ENCODE data around the gene ABAT.

Gene ABAT

GRCh38 chr16:8660841-8661301 lies 13.5 kb upstream of the ABAT start:
- peak; percentile 40 to 81 for DNase-seq (ENCODE audit: low read depth in 1 of 2, low spot score in 1 of 2)
- in situ Hi-C loops (cut with HindIII; ENCODE audit: low pct_unique_long_range_greater_than_20kb, low sequenced_read_pairs): no loop called here
- TF ChIP-seq JUND (IDR thresholded peaks at IDR 0.05; ENCODE audit: low read depth): no peak

- no peak for TF ChIP-seq JUND (IDR thresholded peaks at IDR 0.05; ENCODE audit: low read depth)
- in situ Hi-C loops (cut with HindIII; ENCODE audit: low pct_unique_long_range_greater_than_20kb, low sequenced_read_pairs): no loop called here
- DNase-seq (ENCODE audit: low read depth in 1 of 2, low spot score in 1 of 2): no peak
Observed at GRCh38 chr16:8661703-8662102, 12.7 kb upstream of the ABAT start.

GRCh38 chr16:8663192-8664089 lies 11.0 kb upstream of the ABAT start:
- in situ Hi-C loops (cut with HindIII; ENCODE audit: low pct_unique_long_range_greater_than_20kb, low sequenced_read_pairs): no loop called here
- DNase-seq (ENCODE audit: low read depth in 1 of 2, low spot score in 1 of 2): no peak
- no peak for TF ChIP-seq JUND (IDR thresholded peaks at IDR 0.05; ENCODE audit: low read depth)

- in situ Hi-C loops (cut with HindIII; ENCODE audit: low pct_unique_long_range_greater_than_20kb, low sequenced_read_pairs): no loop called here
- no peak for DNase-seq (ENCODE audit: low read depth in 1 of 2, low spot score in 1 of 2)
- no peak for TF ChIP-seq JUND (IDR thresholded peaks at IDR 0.05; ENCODE audit: low read depth)
Observed at GRCh38 chr16:8665529-8665928, 8.9 kb upstream of the ABAT start.

- DNase-seq (ENCODE audit: low read depth in 1 of 2, low spot score in 1 of 2): no peak
- TF ChIP-seq JUND (IDR thresholded peaks at IDR 0.05; ENCODE audit: low read depth): no peak
- in situ Hi-C loops (cut with HindIII; ENCODE audit: low pct_unique_long_range_greater_than_20kb, low sequenced_read_pairs): no loop called here
Observed at GRCh38 chr16:8667492-8667891, 6.9 kb upstream of the ABAT start.

GRCh38 chr16:8668113-8668512 lies 6.3 kb upstream of the ABAT start:
- in situ Hi-C loops (cut with HindIII; ENCODE audit: low pct_unique_long_range_greater_than_20kb, low sequenced_read_pairs): no loop called here
- DNase-seq (ENCODE audit: low read depth in 1 of 2, low spot score in 1 of 2): no peak
- no peak for TF ChIP-seq JUND (IDR thresholded peaks at IDR 0.05; ENCODE audit: low read depth)

GRCh38 chr16:8669481-8669880 lies 4.9 kb upstream of the ABAT start:
- DNase-seq (ENCODE audit: low read depth in 1 of 2, low spot score in 1 of 2): no peak
- TF ChIP-seq JUND (IDR thresholded peaks at IDR 0.05; ENCODE audit: low read depth): no peak
- in situ Hi-C loops (cut with HindIII; ENCODE audit: low pct_unique_long_range_greater_than_20kb, low sequenced_read_pairs): no loop called here

GRCh38 chr16:8670014-8670560 lies 4.3 kb upstream of the ABAT start:
- in situ Hi-C loops (cut with HindIII; ENCODE audit: low pct_unique_long_range_greater_than_20kb, low sequenced_read_pairs): no loop called here
- DNase-seq (ENCODE audit: low read depth in 1 of 2, low spot score in 1 of 2): no peak
- TF ChIP-seq JUND (IDR thresholded peaks at IDR 0.05; ENCODE audit: low read depth): no peak

- in situ Hi-C loops (cut with HindIII; ENCODE audit: low pct_unique_long_range_greater_than_20kb, low sequenced_read_pairs): no loop called here
- no peak for TF ChIP-seq JUND (IDR thresholded peaks at IDR 0.05; ENCODE audit: low read depth)
- peak in 1 of 2 experiments; percentile 57 for DNase-seq (ENCODE audit: low read depth in 1 of 2, low spot score in 1 of 2)
Observed at GRCh38 chr16:8673611-8674412, 605 bp upstream of the ABAT start.

GRCh38 chr16:8675183-8676159 lies 1.1 kb downstream of the ABAT start:
- TF ChIP-seq JUND (IDR thresholded peaks at IDR 0.05; ENCODE audit: low read depth): no peak
- in situ Hi-C loops (cut with HindIII; ENCODE audit: low pct_unique_long_range_greater_than_20kb, low sequenced_read_pairs): no loop called here
- no peak for DNase-seq (ENCODE audit: low read depth in 1 of 2, low spot score in 1 of 2)

- no peak for TF ChIP-seq JUND (IDR thresholded peaks at IDR 0.05; ENCODE audit: low read depth)
- in situ Hi-C loops (cut with HindIII; ENCODE audit: low pct_unique_long_range_greater_than_20kb, low sequenced_read_pairs): no loop called here
Observed at GRCh38 chr16:8676160-8676547, 1.7 kb downstream of the ABAT start.

More at GRCh38 chr16:8676160-8676547, 1.7 kb downstream of the ABAT start:
- no peak for DNase-seq (ENCODE audit: low read depth in 1 of 2, low spot score in 1 of 2)

Data from T47D (cell line).